ENCODE measurements around the gene NCAPH2. TPM values are rescaled to one million over a fixed set of nuclear protein-coding genes. Genes with fewer than 3 reads are reported as not detected.

NCAPH2 gene
- total and polyA plus RNA-seq, 2 of the 8 experiments (the other 6 are each of a cell fraction or from before 2014, with no cell fraction given) = 62.2 to 81.6 TPM

DNA sequence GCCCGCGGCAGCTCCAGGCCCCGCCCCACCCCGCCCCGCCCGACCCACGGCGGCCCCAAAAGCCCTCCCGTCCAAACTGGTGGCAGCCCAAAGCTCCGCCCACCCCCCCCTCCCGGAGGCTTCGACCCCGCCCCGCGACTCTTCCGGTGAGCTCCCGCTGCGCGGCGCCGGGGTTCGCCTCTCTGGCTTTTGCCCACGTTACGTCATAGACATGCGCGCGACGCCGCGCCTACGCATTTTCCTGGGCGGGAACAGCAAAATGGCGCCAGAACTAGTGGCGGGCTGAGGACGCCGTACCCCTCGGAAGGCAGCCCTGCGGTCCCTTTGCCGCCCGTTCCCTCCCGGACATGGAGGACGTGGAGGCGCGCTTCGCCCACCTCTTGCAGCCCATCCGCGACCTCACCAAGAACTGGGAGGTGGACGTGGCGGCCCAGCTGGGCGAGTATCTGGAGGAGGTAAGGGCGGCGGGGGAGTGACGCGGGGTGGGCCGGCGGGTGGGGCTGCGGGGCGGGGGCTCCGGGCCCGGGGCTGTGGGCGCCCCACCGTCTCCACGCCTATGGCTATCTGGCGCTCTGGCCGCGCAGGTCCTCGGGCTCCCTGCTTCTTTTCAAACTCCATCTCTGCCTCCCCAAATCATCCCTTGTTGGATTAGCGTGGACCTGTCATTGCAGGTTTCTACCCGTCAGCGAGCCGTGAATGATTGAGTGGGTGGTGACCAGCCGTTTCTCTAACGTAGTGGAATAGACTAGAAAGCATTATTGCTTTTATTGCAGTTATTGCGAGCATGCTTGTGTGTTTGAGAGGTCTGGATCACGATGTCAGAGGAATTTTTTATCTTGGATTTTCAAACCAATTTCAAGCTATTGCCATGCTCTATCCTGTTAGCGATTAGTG lies at the start of gene NCAPH2 (continued):
- TF ChIP-seq TAF7 (optimal IDR thresholded peaks at IDR 0.05; ENCODE audit: borderline replicate concordance, low read depth, low read length) = peak; percentile 96
- TF ChIP-seq KDM4A (IDR thresholded peaks at IDR 0.05; ENCODE audit: low read depth, low read length, severe bottlenecking) = peak; percentile 42
- TF ChIP-seq EGR1 (IDR thresholded peaks at IDR 0.05; ENCODE audit: borderline replicate concordance, low read depth, low read length) = peak; percentile 94
- TF ChIP-seq TBP (IDR thresholded peaks at IDR 0.05; ENCODE audit: low read depth, low read length) = peak; percentile 94
- TF ChIP-seq SRF (IDR thresholded peaks at IDR 0.05; ENCODE audit: low read depth, low read length) = peak; percentile 79
- peak; percentile 97 for TF ChIP-seq POLR2AphosphoS5 (IDR thresholded peaks at IDR 0.05; ENCODE audit: low read depth, low read length)
- no peak for TF ChIP-seq SUZ12 (IDR thresholded peaks at IDR 0.05; ENCODE audit: low read length)

Data from H1 (cell line).